Left renal cortex interstitium (tissue), 4 donors: ENCODE measurements around the gene RBM46. TPM values are rescaled to one million over a fixed set of nuclear protein-coding genes. Genes with fewer than 3 reads are reported as not detected.

Experiments used
- DNase-seq, 4 donors: peaks; one replicate each; pipeline ENCODE4 v3.0.0-alpha.2; 2013; ENCODE audit warnings: low read depth in 4 of 4, low spot score in 2 of 4, missing footprints in 1 of 4
- polyA plus RNA-seq, 4 donors: library from polyadenylated mRNA; unstranded; fragments of 120-200 nt; gene quantifications; one replicate each; pipeline ENCODE4 v1.2.1, GENCODE V29; 2013; ENCODE audit not compliant: insufficient read length in 4 of 4

Gene RBM46
- polyA plus RNA-seq: under 1 TPM; 0.04 to 0.07 (median 0.06) TPM

- DNase-seq: no peak
Observed at GRCh38 chr4:154781126-154781982, at the start of gene RBM46. TSS of gene RBM46 (plus strand) at chr4:154781272. CDS start at chr4:154796753, 15,481 bp downstream.

GRCh38 chr4:154731756-154732155, 49.3 kb upstream of the RBM46 start:
- no peak for DNase-seq

GRCh38 chr4:154732669-154733068, 48.4 kb upstream of the RBM46 start:
- no peak for DNase-seq

- no peak for DNase-seq
Observed at GRCh38 chr4:154736770-154737169, 44.3 kb upstream of the RBM46 start.

GRCh38 chr4:154738426-154738825, 42.6 kb upstream of the RBM46 start:
- no peak for DNase-seq

GRCh38 chr4:154739111-154739510, 42.0 kb upstream of the RBM46 start:
- no peak for DNase-seq

GRCh38 chr4:154740462-154740861, 40.6 kb upstream of the RBM46 start:
- no peak for DNase-seq

GRCh38 chr4:154741131-154741665, 39.9 kb upstream of the RBM46 start:
- DNase-seq: no peak

- no peak for DNase-seq
Observed at GRCh38 chr4:154741922-154742850, 38.9 kb upstream of the RBM46 start.

GRCh38 chr4:154743683-154744340, 37.3 kb upstream of the RBM46 start, which contains the start of gene LRAT:
TSS of gene LRAT (plus strand) at chr4:154744000. CDS start at chr4:154744327, 327 bp downstream.
- DNase-seq: no peak

GRCh38 chr4:154744341-154744926, 36.6 kb upstream of the RBM46 start:
- DNase-seq: no peak

GRCh38 chr4:154757713-154758112, 23.4 kb upstream of the RBM46 start:
- DNase-seq: no peak

GRCh38 chr4:154760895-154761294, 20.2 kb upstream of the RBM46 start:
- DNase-seq: no peak

GRCh38 chr4:154778264-154778663, 2.8 kb upstream of the RBM46 start:
- no peak for DNase-seq

- DNase-seq: peak in 1 of 4 donors; percentile 13
Observed at GRCh38 chr4:154779362-154779947, 1.6 kb upstream of the RBM46 start.

GRCh38 chr4:154781983-154782293, 866 bp downstream of the RBM46 start:
- DNase-seq: no peak

GRCh38 chr4:154807042-154807630, 26.1 kb downstream of the RBM46 start:
- no peak for DNase-seq

- DNase-seq: no peak
Observed at GRCh38 chr4:154818230-154818629, 37.2 kb downstream of the RBM46 start.

GRCh38 chr4:154822775-154823174, 41.7 kb downstream of the RBM46 start:
- DNase-seq: no peak
